ENCODE results near the gene ZNF684. TPM values are rescaled to one million over a fixed set of nuclear protein-coding genes. Genes with fewer than 3 reads are reported as not detected.
"Not testable (repeated sequence)": the region's sequence is repeated elsewhere in the genome, so short reads cannot be mapped to it uniquely, and the experiment has no call there.

Gene ZNF684
- polyA plus RNA-seq, 1 donor from 2014 or later: 15.8 TPM

- Histone ChIP-seq H2AFZ (ENCODE audit: low read depth, low read length) (no peak overlapping the region), H3K9ac (ENCODE audit: low read length) (no peak overlapping the region), H3K9me2 (ENCODE audit: insufficient read depth, low read length) (no peaks in the 10 kb centered on the region), H4K20me1 (ENCODE audit: insufficient read depth) (no peaks in the 10 kb centered on the region), H3K4me3 (ENCODE audit: low read length) (no peak overlapping the region), H3K27ac (ENCODE audit: low read length) (no peak overlapping the region), H3K36me3 (ENCODE audit: insufficient read depth, low read length) (no peaks in the 10 kb centered on the region), H3K9me3 (ENCODE audit: low read length) (no peaks in the 10 kb centered on the region), H3K79me2 (replicated peaks; ENCODE audit: insufficient read depth, low read length) (no peaks in the 10 kb centered on the region), H3K27me3 (ENCODE audit: insufficient read depth, low read depth, low read length) (no peaks in the 10 kb centered on the region), H3K4me2 (ENCODE audit: low read length) (no peak overlapping the region), H3F3A (ENCODE audit: insufficient read depth, low read length, poor library complexity, severe bottlenecking) (no peaks in the 10 kb centered on the region)
- no peak for TF ChIP-seq EZH2 (IDR thresholded peaks at IDR 0.05; ENCODE audit: borderline replicate concordance, insufficient read depth, low read length, poor library complexity, severe bottlenecking)
- TF ChIP-seq, protein P1, sequence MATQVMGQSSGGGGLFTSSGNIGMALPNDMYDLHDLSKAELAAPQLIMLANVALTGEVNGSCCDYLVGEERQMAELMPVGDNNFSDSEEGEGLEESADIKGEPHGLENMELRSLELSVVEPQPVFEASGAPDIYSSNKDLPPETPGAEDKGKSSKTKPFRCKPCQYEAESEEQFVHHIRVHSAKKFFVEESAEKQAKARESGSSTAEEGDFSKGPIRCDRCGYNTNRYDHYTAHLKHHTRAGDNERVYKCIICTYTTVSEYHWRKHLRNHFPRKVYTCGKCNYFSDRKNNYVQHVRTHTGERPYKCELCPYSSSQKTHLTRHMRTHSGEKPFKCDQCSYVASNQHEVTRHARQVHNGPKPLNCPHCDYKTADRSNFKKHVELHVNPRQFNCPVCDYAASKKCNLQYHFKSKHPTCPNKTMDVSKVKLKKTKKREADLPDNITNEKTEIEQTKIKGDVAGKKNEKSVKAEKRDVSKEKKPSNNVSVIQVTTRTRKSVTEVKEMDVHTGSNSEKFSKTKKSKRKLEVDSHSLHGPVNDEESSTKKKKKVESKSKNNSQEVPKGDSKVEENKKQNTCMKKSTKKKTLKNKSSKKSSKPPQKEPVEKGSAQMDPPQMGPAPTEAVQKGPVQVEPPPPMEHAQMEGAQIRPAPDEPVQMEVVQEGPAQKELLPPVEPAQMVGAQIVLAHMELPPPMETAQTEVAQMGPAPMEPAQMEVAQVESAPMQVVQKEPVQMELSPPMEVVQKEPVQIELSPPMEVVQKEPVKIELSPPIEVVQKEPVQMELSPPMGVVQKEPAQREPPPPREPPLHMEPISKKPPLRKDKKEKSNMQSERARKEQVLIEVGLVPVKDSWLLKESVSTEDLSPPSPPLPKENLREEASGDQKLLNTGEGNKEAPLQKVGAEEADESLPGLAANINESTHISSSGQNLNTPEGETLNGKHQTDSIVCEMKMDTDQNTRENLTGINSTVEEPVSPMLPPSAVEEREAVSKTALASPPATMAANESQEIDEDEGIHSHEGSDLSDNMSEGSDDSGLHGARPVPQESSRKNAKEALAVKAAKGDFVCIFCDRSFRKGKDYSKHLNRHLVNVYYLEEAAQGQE (IDR thresholded peaks at IDR 0.05; ENCODE audit: borderline replicate concordance): no peak
- no peak for TF ChIP-seq SMC3 (conservative IDR thresholded peaks at IDR 0.05; ENCODE audit: poor library complexity)
- no peak for TF ChIP-seq EP300 (conservative IDR thresholded peaks at IDR 0.05; ENCODE audit: poor library complexity, severe bottlenecking)
- TF ChIP-seq, protein P2, sequence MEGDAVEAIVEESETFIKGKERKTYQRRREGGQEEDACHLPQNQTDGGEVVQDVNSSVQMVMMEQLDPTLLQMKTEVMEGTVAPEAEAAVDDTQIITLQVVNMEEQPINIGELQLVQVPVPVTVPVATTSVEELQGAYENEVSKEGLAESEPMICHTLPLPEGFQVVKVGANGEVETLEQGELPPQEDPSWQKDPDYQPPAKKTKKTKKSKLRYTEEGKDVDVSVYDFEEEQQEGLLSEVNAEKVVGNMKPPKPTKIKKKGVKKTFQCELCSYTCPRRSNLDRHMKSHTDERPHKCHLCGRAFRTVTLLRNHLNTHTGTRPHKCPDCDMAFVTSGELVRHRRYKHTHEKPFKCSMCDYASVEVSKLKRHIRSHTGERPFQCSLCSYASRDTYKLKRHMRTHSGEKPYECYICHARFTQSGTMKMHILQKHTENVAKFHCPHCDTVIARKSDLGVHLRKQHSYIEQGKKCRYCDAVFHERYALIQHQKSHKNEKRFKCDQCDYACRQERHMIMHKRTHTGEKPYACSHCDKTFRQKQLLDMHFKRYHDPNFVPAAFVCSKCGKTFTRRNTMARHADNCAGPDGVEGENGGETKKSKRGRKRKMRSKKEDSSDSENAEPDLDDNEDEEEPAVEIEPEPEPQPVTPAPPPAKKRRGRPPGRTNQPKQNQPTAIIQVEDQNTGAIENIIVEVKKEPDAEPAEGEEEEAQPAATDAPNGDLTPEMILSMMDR (IDR thresholded peaks at IDR 0.05; ENCODE audit: poor library complexity, severe bottlenecking): no peak
- no peak for TF ChIP-seq POLR2AphosphoS5 (IDR thresholded peaks at IDR 0.05)
- TF ChIP-seq TAF1 (IDR thresholded peaks at IDR 0.05; ENCODE audit: low read depth): no peak
- TF ChIP-seq MXI1 (conservative IDR thresholded peaks at IDR 0.05; ENCODE audit: poor library complexity, severe bottlenecking): no peak
- TF ChIP-seq RAD21 (conservative IDR thresholded peaks at IDR 0.05): no peak
Observed at GRCh38 chr1:40553017-40553416, 21.6 kb downstream of the ZNF684 start.

GRCh38 chr1:40554807-40555206 is 23.4 kb downstream of the ZNF684 start:
- H3K4me3 ChIP-seq (ENCODE audit: low read length); H2AFZ ChIP-seq (ENCODE audit: low read depth, low read length); H3F3A ChIP-seq (ENCODE audit: insufficient read depth, low read length, poor library complexity, severe bottlenecking); H4K20me1 ChIP-seq (ENCODE audit: insufficient read depth); H3K79me2 ChIP-seq (replicated peaks; ENCODE audit: insufficient read depth, low read length); H3K27ac ChIP-seq (ENCODE audit: low read length); H3K4me2 ChIP-seq (ENCODE audit: low read length); H3K36me3 ChIP-seq (ENCODE audit: insufficient read depth, low read length); H3K9me2 ChIP-seq (ENCODE audit: insufficient read depth, low read length); H3K9ac ChIP-seq (ENCODE audit: low read length); H3K27me3 ChIP-seq (ENCODE audit: insufficient read depth, low read depth, low read length); H3K9me3 ChIP-seq (ENCODE audit: low read length): not testable (repeated sequence)

- no peak overlapping the region for H3K27ac ChIP-seq (ENCODE audit: low read length)
- H3K4me2 ChIP-seq (ENCODE audit: low read length): no peak overlapping the region
- no peaks in the 10 kb centered on the region for H4K20me1 ChIP-seq (ENCODE audit: insufficient read depth)
- no peaks in the 10 kb centered on the region for H3F3A ChIP-seq (ENCODE audit: insufficient read depth, low read length, poor library complexity, severe bottlenecking)
- H3K9me2 ChIP-seq (ENCODE audit: insufficient read depth, low read length): no peaks in the 10 kb centered on the region
- no peaks in the 10 kb centered on the region for H3K27me3 ChIP-seq (ENCODE audit: insufficient read depth, low read depth, low read length)
- no peak overlapping the region for H3K4me3 ChIP-seq (ENCODE audit: low read length)
- no peaks in the 10 kb centered on the region for H3K9me3 ChIP-seq (ENCODE audit: low read length)
- no peaks in the 10 kb centered on the region for H3K79me2 ChIP-seq (replicated peaks; ENCODE audit: insufficient read depth, low read length)
- no peaks in the 10 kb centered on the region for H3K36me3 ChIP-seq (ENCODE audit: insufficient read depth, low read length)
- H2AFZ ChIP-seq (ENCODE audit: low read depth, low read length): no peak overlapping the region
- no peak overlapping the region for H3K9ac ChIP-seq (ENCODE audit: low read length)
- no peak for TF ChIP-seq EP300 (conservative IDR thresholded peaks at IDR 0.05; ENCODE audit: poor library complexity, severe bottlenecking)
- TF ChIP-seq, protein P1 (IDR thresholded peaks at IDR 0.05; ENCODE audit: borderline replicate concordance): no peak
- TF ChIP-seq RAD21 (conservative IDR thresholded peaks at IDR 0.05): no peak
- no peak for TF ChIP-seq MXI1 (conservative IDR thresholded peaks at IDR 0.05; ENCODE audit: poor library complexity, severe bottlenecking)
- TF ChIP-seq EZH2 (IDR thresholded peaks at IDR 0.05; ENCODE audit: borderline replicate concordance, insufficient read depth, low read length, poor library complexity, severe bottlenecking): no peak
- TF ChIP-seq POLR2AphosphoS5 (IDR thresholded peaks at IDR 0.05): no peak
- TF ChIP-seq SMC3 (conservative IDR thresholded peaks at IDR 0.05; ENCODE audit: poor library complexity): no peak
- TF ChIP-seq, protein P2 (IDR thresholded peaks at IDR 0.05; ENCODE audit: poor library complexity, severe bottlenecking): no peak
- no peak for TF ChIP-seq TAF1 (IDR thresholded peaks at IDR 0.05; ENCODE audit: low read depth)
Observed at GRCh38 chr1:40556121-40556520, 24.7 kb downstream of the ZNF684 start.

Data from neural cell (in vitro differentiated cells).